K562 (cell line): ENCODE measurements around the gene TBX10. TPM values are rescaled to one million over a fixed set of nuclear protein-coding genes. Genes with fewer than 3 reads are reported as not detected.

ENCODE experiments used
- ATAC-seq: fragments of 200-7000 bp; cut with Tn5 transposase; 3 replicates; pipeline ENCODE4 v1.9.1; 2020; ENCODE audit warnings: moderate library complexity
- BruUV-seq: library from RNA; stranded (reverse); fragments of 400-500 nt; replicated peaks from 2 replicates; lab custom pipeline; 2021; lab: Mats Ljungman, UMichigan
- CTCF ChIA-PET: fragments of 300-600 bp; formaldehyde crosslinking; extraction: SDS; loops from one replicate; lab custom pipeline; 2021; ENCODE audit warnings: low intra/inter-chr PET ratio; lab: Yijun Ruan, JAX
- POLR2A ChIA-PET: fragments of 300-600, 350-650 bp; sonication (Branson Sonifier 250); formaldehyde crosslinking; extraction: SDS; loops from one replicate; lab custom pipeline; 2021; ENCODE audit warnings: antibody characterized with exemption, inconsistent platforms; lab: Yijun Ruan, JAX
- DNase-seq, 4 experiments: peaks; one replicate each; pipeline versions ENCODE4 v3.0.0 to v3.0.0-alpha.2; 2011 to 2018; ENCODE audit warnings: low spot score in 3 of 4, mixed read lengths in 3 of 4; ENCODE audit errors: extremely low read depth in 1 of 4
- FAIRE-seq: peaks from 2 replicates; lab custom pipeline; 2011; peaks lifted over from hg19 to GRCh38; lab: Jason Lieb, UNC
- H2AFZ ChIP-seq: 2 replicates; pipeline ENCODE4 v1.6.0; 2011; ENCODE audit warnings: low read depth, low read length, control low read depth, inconsistent platforms
- H3K27ac ChIP-seq: fragments of 200-600 bp; 3 replicates; pipeline ENCODE4 v1.8.0; 2011; ENCODE audit warnings: low read depth, mild to moderate bottlenecking, control low read depth, inconsistent platforms, low read length, moderate library complexity, mixed read lengths; ENCODE audit errors: extremely low read depth
- H3K27me3 ChIP-seq, 2 experiments: fragments of 300-600 bp in 1 of 2; 2 replicates in 1 of 2; 3 replicates in 1 of 2; pipeline versions ENCODE4 v1.6.0 to v1.8.0; 2011; ENCODE audit warnings: inconsistent platforms in 2 of 2, low read length in 2 of 2, mild to moderate bottlenecking in 1 of 2, mixed read lengths in 1 of 2, moderate library complexity in 1 of 2; ENCODE audit not compliant: control insufficient read depth in 2 of 2, insufficient read depth in 2 of 2
- H3K36me3 ChIP-seq: fragments of 300-600 bp; 3 replicates; pipeline ENCODE4 v1.8.0; 2011; ENCODE audit warnings: mild to moderate bottlenecking, low read length, inconsistent platforms; ENCODE audit not compliant: control insufficient read depth, insufficient read depth
- H3K4me1 ChIP-seq, 2 experiments: fragments of 200-600 bp in 1 of 2; replicated peaks in 1 of 2; 2 replicates in 1 of 2; 3 replicates in 1 of 2; pipeline versions ENCODE4 v1.5.1 to v1.8.0; 2011; ENCODE audit warnings: inconsistent platforms in 2 of 2, low read length in 2 of 2, mild to moderate bottlenecking in 1 of 2, mixed read lengths in 1 of 2, moderate library complexity in 1 of 2; ENCODE audit not compliant: control insufficient read depth in 2 of 2, insufficient read depth in 2 of 2
- H3K4me2 ChIP-seq: 2 replicates; pipeline ENCODE4 v1.6.1; 2011; ENCODE audit warnings: low read length, control low read depth, inconsistent platforms, mixed read lengths; ENCODE audit not compliant: insufficient read depth
- H3K4me3 ChIP-seq: fragments of 200-600 bp; sonication (generic), shearing (Covaris generic); 2 replicates; pipeline ENCODE4 v1.5.1; 2016; ENCODE audit warnings: control low read depth, inconsistent platforms
- H3K79me2 ChIP-seq: fragments of 200-600 bp; 3 replicates; pipeline ENCODE4 v1.8.0; 2011; ENCODE audit warnings: low read length, inconsistent platforms; ENCODE audit not compliant: control insufficient read depth, insufficient read depth
- H3K9ac ChIP-seq, 2 experiments: 2 replicates each; pipeline versions ENCODE4 v1.6.0 to v1.6.1; 2011; ENCODE audit warnings: low read depth in 2 of 2, low read length in 2 of 2, control low read depth in 1 of 2, inconsistent platforms in 1 of 2, mild to moderate bottlenecking in 1 of 2, mixed read lengths in 1 of 2; ENCODE audit not compliant: insufficient read depth in 1 of 2
- H3K9me1 ChIP-seq: one replicate; pipeline ENCODE4 v1.6.0; 2011; ENCODE audit warnings: inconsistent platforms, mild to moderate bottlenecking, low read length, moderate library complexity; ENCODE audit not compliant: control insufficient read depth, insufficient read depth
- H3K9me3 ChIP-seq: replicated peaks from 2 replicates; pipeline ENCODE4 v1.5.1; 2011; ENCODE audit warnings: low read depth, low read length, inconsistent platforms; ENCODE audit not compliant: control insufficient read depth, insufficient read depth
- H4K20me1 ChIP-seq: replicated peaks from 2 replicates; pipeline ENCODE4 v1.6.1; 2011; ENCODE audit warnings: low read length, inconsistent platforms, mixed read lengths; ENCODE audit not compliant: control insufficient read depth, insufficient read depth
- CBX8 ChIP-seq: fragments of 200-600 bp; sonication (generic); IDR thresholded peaks from 2 replicates; pipeline ENCODE4 v1.6.1; 2012; ENCODE audit warnings: borderline replicate concordance, mixed run types, low read depth, mild to moderate bottlenecking, moderate library complexity, mixed read lengths, low read length, control low read depth, inconsistent platforms; ENCODE audit not compliant: poor library complexity, severe bottlenecking; ENCODE audit errors: extremely low read depth
- CCAR2 ChIP-seq: fragments of 200-400 bp; formaldehyde crosslinking; IDR thresholded peaks from 2 replicates; pipeline ENCODE4 v1.6.1; 2017; ENCODE audit warnings: mild to moderate bottlenecking, low read depth, low read length
- EP400 ChIP-seq: fragments of 450-650 bp; IDR thresholded peaks from 2 replicates; pipeline ENCODE4 v1.6.1; 2017; ENCODE audit warnings: antibody characterized with exemption, mild to moderate bottlenecking, moderate library complexity
- ESRRB ChIP-seq: fragments of 250-450 bp; sonication (Bioruptor Pico); IDR thresholded peaks from 2 replicates; pipeline ENCODE4 v1.5.0; 2020; ENCODE audit warnings: mild to moderate bottlenecking, moderate library complexity, borderline replicate concordance
- SETDB1 ChIP-seq: IDR thresholded peaks from one replicate; pipeline ENCODE4 v1.6.1; 2012; ENCODE audit warnings: low read length, control low read depth, inconsistent platforms
- ZNF217 ChIP-seq: sonication (generic); formaldehyde crosslinking; IDR thresholded peaks from 2 replicates; pipeline ENCODE4 v1.8.0; 2022; ENCODE audit warnings: mild to moderate bottlenecking, missing genetic modification reagents
- ZNF551 ChIP-seq: fragments of 250-450 bp; sonication (Bioruptor Pico); IDR thresholded peaks from 2 replicates; pipeline ENCODE4 v1.5.0; 2021; ENCODE audit warnings: mild to moderate bottlenecking, moderate library complexity
- WGBS: fragments of 100-300 bp; shearing (Covaris generic); methylation state at CpG from one replicate; pipeline ENCODE4 v1.1.6; 2016; ENCODE audit warnings: low coverage, mixed read lengths; ENCODE audit not compliant: insufficient coverage; ENCODE audit errors: missing lambda C conversion rate; 5-methylcytosine and 5-hydroxymethylcytosine counted together
- in situ Hi-C: fragments of 300-500 bp; cut with MboI; formaldehyde crosslinking; loops from 4 replicates; pipeline ENCODE4 v1.15.0; 2018; ENCODE audit warnings: inconsistent platforms, mixed read lengths
- intact Hi-C: fragments of 100-400 bp; cut with micrococcal nuclease; formaldehyde crosslinking; loops from 2 replicates; pipeline ENCODE4 v1.14.2; 2022
- polyA plus RNA-seq, 8 experiments: library from polyadenylated mRNA; depleted of rRNA in 4 of 8; stranded (reverse) in 5 of 8; unstranded in 3 of 8; fragments of >200 nt; fragmentation: Nextera tagmentation in 2 of 8; fragmentation: Illumina TruSeq in 1 of 8; extraction: Ambion mirVana in 2 of 8; extraction: Trizol in 1 of 8; gene quantifications; 2 replicates each; pipeline versions ENCODE4 v1.2.1 to v1.2.3, GENCODE V29; 2011 to 2014; ENCODE audit warnings: inconsistent platforms in 1 of 8, missing spikeins in 1 of 8
- total RNA-seq, 7 experiments: library from RNA; depleted of rRNA in 6 of 7; stranded (reverse); fragments of >200 nt in 6 of 7; fragmentation: Illumina TruSeq in 2 of 7; extraction: Trizol in 2 of 7; gene quantifications; 2 replicates each; pipeline versions ENCODE4 v1.2.1 to v1.2.3, GENCODE V29; 2011 to 2021; ENCODE audit warnings: low replicate concordance in 1 of 7
- TF ChIP-seq, protein P1 (sequence below): sonication (generic); formaldehyde crosslinking; IDR thresholded peaks from 2 replicates; pipeline ENCODE4 v1.8.0; 2022; ENCODE audit warnings: mild to moderate bottlenecking, missing genetic modification reagents, borderline replicate concordance
- TF ChIP-seq, protein P2 (sequence below): fragments of 250-450 bp; sonication (Bioruptor Pico); IDR thresholded peaks from 2 replicates; pipeline ENCODE4 v1.4.0; 2020; ENCODE audit warnings: mild to moderate bottlenecking
- TF ChIP-seq, protein P3 (sequence below): sonication (generic); formaldehyde crosslinking; IDR thresholded peaks from 2 replicates; pipeline ENCODE4 v1.8.1; 2022; ENCODE audit warnings: missing genetic modification reagents

The TBX10 gene
- total and polyA plus RNA-seq, 9 of the 15 experiments (the other 6 are each of a cell fraction or from before 2014, with no cell fraction given) = not detected

DNA sequence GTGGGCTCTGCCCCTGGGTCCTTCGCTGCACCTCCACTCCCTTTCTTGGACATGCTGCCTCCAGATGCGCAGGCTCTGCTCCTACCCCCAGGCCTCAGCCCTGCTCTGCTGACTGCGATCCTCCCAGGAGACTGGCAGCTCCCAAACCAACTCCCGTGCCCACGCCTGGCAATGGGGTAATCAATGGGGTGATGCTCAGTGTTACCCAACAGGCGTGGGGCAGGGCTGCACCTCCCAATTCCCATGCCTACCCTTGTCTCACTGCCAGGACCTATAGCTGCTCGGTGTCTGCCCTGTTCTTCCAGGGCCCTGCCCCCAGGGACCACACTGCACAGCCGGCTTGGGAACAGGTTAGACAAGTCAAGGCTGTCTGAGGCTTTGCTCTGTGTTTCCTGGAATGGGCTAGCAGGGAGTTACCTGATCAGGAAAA is 34.9 kb upstream of the TBX10 start, which contains the start of gene ALDH3B2 (continued):
- TF ChIP-seq CBX8 (no peak), SETDB1 (no peak)
- TF ChIP-seq, protein P1, sequence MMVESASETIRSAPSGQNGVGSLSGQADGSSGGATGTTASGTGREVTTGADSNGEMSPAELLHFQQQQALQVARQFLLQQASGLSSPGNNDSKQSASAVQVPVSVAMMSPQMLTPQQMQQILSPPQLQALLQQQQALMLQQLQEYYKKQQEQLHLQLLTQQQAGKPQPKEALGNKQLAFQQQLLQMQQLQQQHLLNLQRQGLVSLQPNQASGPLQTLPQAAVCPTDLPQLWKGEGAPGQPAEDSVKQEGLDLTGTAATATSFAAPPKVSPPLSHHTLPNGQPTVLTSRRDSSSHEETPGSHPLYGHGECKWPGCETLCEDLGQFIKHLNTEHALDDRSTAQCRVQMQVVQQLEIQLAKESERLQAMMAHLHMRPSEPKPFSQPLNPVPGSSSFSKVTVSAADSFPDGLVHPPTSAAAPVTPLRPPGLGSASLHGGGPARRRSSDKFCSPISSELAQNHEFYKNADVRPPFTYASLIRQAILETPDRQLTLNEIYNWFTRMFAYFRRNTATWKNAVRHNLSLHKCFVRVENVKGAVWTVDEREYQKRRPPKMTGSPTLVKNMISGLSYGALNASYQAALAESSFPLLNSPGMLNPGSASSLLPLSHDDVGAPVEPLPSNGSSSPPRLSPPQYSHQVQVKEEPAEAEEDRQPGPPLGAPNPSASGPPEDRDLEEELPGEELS = no peak

DNA sequence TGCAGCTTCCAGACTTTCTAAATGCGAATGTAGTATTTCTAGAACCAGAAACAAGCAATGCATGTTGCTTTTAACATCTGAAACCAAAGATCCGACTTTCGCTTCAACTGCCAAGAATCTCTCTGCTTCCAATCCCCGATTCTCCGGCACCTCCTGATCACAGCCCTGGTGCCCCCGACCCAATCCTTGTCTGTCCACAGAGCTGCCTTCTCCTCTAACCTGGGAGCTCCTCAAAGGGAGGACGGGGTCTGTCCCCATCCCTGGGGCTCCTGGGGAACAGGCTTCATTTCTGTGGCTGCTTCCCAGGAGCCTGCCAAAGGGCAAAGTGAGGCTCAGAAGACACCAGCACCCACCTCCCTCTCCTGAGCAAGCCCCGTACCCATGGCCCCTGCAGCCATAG is 34.3 kb upstream of the TBX10 start:
- intact Hi-C loops = no loop called here
- Histone ChIP-seq H3K9ac (no peak overlapping the region), H3K27ac (no peak overlapping the region), H4K20me1 (peaks cover 4% of the 10 kb centered on the region; the same call in 1 of the 2 replicates), H3K9me1 (no peaks in the 10 kb centered on the region)
- ChIA-PET CTCF (no interaction called here), POLR2A (interaction anchor here (1.2 kb wide), 1 partner anchor 18 kb away, joined by 3 read pairs; no protein-coding TSS in a partner anchor)
- no peak for DNase-seq
- in situ Hi-C loops = no loop called here
- whole genome bisulfite sequencing = 0% methylated on average over 8 of the region's 8 CpGs
- TF ChIP-seq ZNF217 (CRISPR knock-in tag) = no peak
- no peak for TF ChIP-seq ZNF551 (CRISPR knock-in tag)
- TF ChIP-seq, protein P2, sequence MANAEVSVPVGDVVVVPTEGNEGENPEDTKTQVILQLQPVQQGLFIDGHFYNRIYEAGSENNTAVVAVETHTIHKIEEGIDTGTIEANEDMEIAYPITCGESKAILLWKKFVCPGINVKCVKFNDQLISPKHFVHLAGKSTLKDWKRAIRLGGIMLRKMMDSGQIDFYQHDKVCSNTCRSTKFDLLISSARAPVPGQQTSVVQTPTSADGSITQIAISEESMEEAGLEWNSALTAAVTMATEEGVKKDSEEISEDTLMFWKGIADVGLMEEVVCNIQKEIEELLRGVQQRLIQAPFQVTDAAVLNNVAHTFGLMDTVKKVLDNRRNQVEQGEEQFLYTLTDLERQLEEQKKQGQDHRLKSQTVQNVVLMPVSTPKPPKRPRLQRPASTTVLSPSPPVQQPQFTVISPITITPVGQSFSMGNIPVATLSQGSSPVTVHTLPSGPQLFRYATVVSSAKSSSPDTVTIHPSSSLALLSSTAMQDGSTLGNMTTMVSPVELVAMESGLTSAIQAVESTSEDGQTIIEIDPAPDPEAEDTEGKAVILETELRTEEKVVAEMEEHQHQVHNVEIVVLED (CRISPR knock-in tag) = no peak
- no peak for TF ChIP-seq CCAR2
- no peak for TF ChIP-seq EP400
- TF ChIP-seq ESRRB (CRISPR knock-in tag) = no peak
- TF ChIP-seq, protein P3, sequence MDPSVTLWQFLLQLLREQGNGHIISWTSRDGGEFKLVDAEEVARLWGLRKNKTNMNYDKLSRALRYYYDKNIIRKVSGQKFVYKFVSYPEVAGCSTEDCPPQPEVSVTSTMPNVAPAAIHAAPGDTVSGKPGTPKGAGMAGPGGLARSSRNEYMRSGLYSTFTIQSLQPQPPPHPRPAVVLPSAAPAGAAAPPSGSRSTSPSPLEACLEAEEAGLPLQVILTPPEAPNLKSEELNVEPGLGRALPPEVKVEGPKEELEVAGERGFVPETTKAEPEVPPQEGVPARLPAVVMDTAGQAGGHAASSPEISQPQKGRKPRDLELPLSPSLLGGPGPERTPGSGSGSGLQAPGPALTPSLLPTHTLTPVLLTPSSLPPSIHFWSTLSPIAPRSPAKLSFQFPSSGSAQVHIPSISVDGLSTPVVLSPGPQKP = no peak
- TF ChIP-seq, all 486 proteins: peak for 0
- peaks cover 0 to 5% of the 10 kb centered on the region in 2 experiments; a peak in 1 of 5 replicates for H3K4me1 ChIP-seq
- H2AFZ ChIP-seq = no peak overlapping the region
- 0 out of 2 replicates have a peak, but pooled peaks cover 1% of the 10 kb centered on the region for H3K9me3 ChIP-seq
- H3K4me3 ChIP-seq = no peak overlapping the region
- no peak for ATAC-seq
- H3K27me3 ChIP-seq = peaks cover 28 to 40% of the 10 kb centered on the region in 2 experiments; a peak in 4 of 5 replicates
- no TSS peak for BruUV-seq
- no peaks in the 10 kb centered on the region for H3K79me2 ChIP-seq
- FAIRE-seq = no peak
- H3K36me3 ChIP-seq = no peaks in the 10 kb centered on the region
- H3K4me2 ChIP-seq = no peak overlapping the region
